ENCODE results near the gene APBB2. TPM values are rescaled to one million over a fixed set of nuclear protein-coding genes. Genes with fewer than 3 reads are reported as not detected.
"Not testable (repeated sequence)": the region's sequence is repeated elsewhere in the genome, so short reads cannot be mapped to it uniquely, and the experiment has no call there.

The APBB2 gene
- total and polyA plus RNA-seq, 8 donors, result 4.7 to 55.4 (median 23.1) TPM

DNA sequence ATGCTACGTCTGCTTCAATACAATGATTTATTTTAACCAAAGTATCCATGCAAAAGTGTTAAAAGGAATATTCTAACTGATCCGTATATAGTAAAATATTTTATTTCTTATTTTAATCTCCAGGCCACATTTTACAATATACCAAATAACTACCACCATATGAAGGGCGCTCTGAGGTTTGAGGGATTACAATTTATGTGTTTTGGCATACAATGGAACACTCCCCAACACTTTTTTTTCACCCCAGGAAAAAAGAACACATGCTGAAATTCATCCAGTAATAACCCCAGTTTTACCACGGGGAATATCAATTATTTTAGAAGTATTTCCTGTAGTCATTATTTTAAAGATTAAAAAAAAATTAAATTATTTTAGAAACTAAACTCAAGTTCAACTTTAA is 65.4 kb downstream of the APBB2 start:
- Histone ChIP-seq H3K36me3 (no peaks in the 10 kb centered on the region), H3K27ac (no peak overlapping the region), H3K4me3 (no peak overlapping the region), H3K27me3 (no peaks in the 10 kb centered on the region), H3K9me3 (no peaks in the 10 kb centered on the region), H3K4me1 (peaks cover 37 to 56% (median 47%) of the 10 kb centered on the region in 4 donors)
- DNase-seq, result no peak
- WGBS, 5 donors, result 86 to 92% (median 88%) methylated on average over 4 of the region's 4 CpGs
- intact Hi-C loops (cut with DNase I; ENCODE audit: low total_unique reads), result loop anchor here (10.0 kb wide), 1 partner anchor 56 kb away; no protein-coding TSS in a partner anchor
- no peak for TF ChIP-seq EP300 (IDR thresholded peaks at IDR 0.05)

DNA sequence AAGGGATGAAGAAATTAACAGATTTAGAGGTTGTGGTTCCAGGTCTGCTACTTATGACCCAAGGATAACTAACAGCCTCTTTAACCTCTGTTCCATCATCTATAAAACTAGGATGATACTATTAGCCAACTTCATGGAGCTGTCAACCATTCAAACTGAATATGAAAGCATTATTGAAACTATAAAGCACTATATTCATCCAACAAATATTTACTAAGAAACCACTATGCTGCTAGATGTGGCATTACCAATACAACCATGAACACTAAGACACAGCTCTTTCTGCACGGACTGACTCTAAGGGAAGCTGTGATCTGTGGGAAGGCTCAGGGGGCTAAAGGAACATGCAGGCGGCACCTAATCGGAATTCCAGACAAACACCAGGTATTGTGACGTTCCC is 66.0 kb downstream of the APBB2 start:
- H3K4me1 ChIP-seq, result peaks cover 40 to 56% (median 49%) of the 10 kb centered on the region in 4 donors
- TF ChIP-seq, protein P1, sequence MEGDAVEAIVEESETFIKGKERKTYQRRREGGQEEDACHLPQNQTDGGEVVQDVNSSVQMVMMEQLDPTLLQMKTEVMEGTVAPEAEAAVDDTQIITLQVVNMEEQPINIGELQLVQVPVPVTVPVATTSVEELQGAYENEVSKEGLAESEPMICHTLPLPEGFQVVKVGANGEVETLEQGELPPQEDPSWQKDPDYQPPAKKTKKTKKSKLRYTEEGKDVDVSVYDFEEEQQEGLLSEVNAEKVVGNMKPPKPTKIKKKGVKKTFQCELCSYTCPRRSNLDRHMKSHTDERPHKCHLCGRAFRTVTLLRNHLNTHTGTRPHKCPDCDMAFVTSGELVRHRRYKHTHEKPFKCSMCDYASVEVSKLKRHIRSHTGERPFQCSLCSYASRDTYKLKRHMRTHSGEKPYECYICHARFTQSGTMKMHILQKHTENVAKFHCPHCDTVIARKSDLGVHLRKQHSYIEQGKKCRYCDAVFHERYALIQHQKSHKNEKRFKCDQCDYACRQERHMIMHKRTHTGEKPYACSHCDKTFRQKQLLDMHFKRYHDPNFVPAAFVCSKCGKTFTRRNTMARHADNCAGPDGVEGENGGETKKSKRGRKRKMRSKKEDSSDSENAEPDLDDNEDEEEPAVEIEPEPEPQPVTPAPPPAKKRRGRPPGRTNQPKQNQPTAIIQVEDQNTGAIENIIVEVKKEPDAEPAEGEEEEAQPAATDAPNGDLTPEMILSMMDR (IDR thresholded peaks at IDR 0.05), result no peak
- no peak for TF ChIP-seq EP300 (IDR thresholded peaks at IDR 0.05)
- TF ChIP-seq POLR2AphosphoS5 (IDR thresholded peaks at IDR 0.05), result no peak
- TF ChIP-seq POLR2A (IDR thresholded peaks at IDR 0.05), result no peak
- H3K27me3 ChIP-seq, result no peaks in the 10 kb centered on the region
- H3K27ac ChIP-seq, result no peak overlapping the region
- H3K36me3 ChIP-seq, result no peaks in the 10 kb centered on the region
- H3K4me3 ChIP-seq, result no peak overlapping the region
- no peaks in the 10 kb centered on the region for H3K9me3 ChIP-seq
- DNase-seq, result no peak
- 65 to 89% (median 88%) methylated on average over 4 of the region's 4 CpGs for WGBS, 5 donors
- intact Hi-C loops (cut with DNase I; ENCODE audit: low total_unique reads), result loop anchor here (10.0 kb wide), 1 partner anchor 57 kb away; no protein-coding TSS in a partner anchor

DNA sequence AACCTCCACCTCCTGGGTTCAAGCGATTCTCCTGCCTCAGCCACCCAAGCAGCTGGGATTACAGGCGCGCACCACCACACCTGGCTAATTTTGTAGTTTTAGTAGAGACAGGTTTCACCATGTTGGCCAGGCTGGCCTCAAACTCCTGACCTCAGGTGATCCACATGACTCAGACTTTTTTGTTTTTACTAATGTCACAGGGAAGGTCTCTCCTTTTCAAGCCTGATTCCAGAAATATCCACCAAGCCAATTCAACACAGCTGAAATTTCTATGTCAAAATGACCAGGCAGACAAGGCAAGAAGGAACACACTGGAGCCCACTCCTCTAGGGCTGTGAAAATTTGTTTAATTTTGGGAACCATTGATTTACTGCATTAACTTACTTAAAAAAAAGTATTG is 66.8 kb downstream of the APBB2 start:
- DNase-seq, H3K4me3 ChIP-seq, H3K9me3 ChIP-seq, H3K36me3 ChIP-seq, H3K27me3 ChIP-seq: not testable (repeated sequence)
- peak overlapping the region in 4 of 5 donors; percentile 74 to 85 (median 82) for H3K27ac ChIP-seq
- intact Hi-C loops (cut with DNase I; ENCODE audit: low total_unique reads), result loop anchor here (10.0 kb wide), 1 partner anchor 57 kb away; no protein-coding TSS in a partner anchor
- WGBS, 5 donors, result 90 to 98% (median 96%) methylated on average over 3 of the region's 3 CpGs
- H3K4me1 ChIP-seq, result peaks cover 46 to 61% (median 54%) of the 10 kb centered on the region in 4 donors

DNA sequence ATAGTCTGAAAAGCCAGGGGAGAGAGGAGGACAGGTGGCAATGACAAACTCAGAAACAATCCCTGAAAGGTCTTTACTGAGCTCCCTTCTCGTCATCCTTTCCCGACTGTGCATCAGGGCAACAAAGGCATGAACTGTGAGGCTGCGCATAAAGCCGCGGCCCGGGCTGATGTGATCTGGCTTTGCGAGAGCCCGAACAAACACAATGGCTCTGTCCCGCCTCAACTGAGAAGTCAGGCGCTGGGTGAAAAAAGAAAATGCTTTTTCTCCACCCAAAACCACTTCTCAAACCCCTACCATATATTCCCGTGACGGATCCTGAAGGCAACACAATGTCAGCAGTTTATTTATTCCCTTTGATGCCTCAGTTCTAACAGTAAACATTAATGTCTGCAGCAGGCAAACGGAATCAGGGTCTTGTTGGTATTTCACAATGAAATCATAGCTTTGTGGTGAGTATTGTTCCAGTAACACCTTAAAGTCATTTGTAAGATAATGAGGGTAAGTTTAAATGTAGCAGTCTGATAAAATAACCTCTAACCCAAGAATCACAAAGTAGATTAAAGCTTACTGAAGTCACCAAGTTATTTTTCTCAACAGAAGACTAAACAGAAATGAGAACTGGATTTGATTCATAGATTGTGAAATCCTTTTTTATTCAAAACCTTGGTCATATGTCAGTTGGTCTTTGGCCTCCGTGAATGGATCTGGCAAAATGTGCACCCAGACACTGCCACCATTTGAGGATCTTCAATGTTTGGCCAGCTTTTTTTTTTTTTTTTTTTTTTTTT is 67.4 kb downstream of the APBB2 start:
- Histone ChIP-seq H3K27ac (peak overlapping the region; percentile 61 to 85 (median 81)), H3K36me3 (no peaks in the 10 kb centered on the region), H3K9me3 (no peaks in the 10 kb centered on the region), H3K27me3 (no peaks in the 10 kb centered on the region), H3K4me1 (peaks cover 52 to 68% (median 61%) of the 10 kb centered on the region in 4 donors), H3K4me3 (peak overlapping the region in 2 of 4 donors; percentile 0 to 23)
- peak; percentile 53 to 68 for DNase-seq
- intact Hi-C loops (cut with DNase I; ENCODE audit: low total_unique reads), result loop anchor here (10.0 kb wide), 1 partner anchor 58 kb away; no protein-coding TSS in a partner anchor
- 21 to 53% (median 36%) methylated on average over 14 of the region's 14 CpGs for WGBS, 5 donors
- TF ChIP-seq, protein P1 (IDR thresholded peaks at IDR 0.05), result no peak
- peak in 1 of 3 donors; percentile 44 for TF ChIP-seq POLR2AphosphoS5 (IDR thresholded peaks at IDR 0.05)

DNA sequence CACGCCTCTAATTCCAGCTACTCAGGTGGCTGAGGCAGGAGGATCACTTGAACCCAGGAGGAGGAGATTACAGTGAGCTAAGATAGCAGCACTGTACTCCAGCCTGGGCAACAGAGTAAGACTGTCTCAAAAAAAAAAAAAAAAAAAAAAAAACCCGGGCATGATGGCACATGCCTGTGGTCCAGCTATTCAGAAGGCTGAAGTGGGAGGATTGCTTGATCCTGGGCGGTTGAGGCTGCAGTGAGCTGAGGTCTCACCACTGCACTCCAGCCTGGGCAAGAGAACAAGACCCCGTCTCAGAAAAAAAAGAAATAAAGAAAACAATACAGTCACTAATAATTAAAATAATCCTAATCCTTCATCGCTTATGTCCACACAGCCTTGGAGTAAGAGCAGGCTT is 68.1 kb downstream of the APBB2 start:
- intact Hi-C loops (cut with DNase I; ENCODE audit: low total_unique reads), result loop anchor here (10.0 kb wide), 1 partner anchor 59 kb away; no protein-coding TSS in a partner anchor
- 77 to 87% (median 84%) methylated on average over 5 of the region's 5 CpGs for WGBS, 5 donors
- Histone ChIP-seq H3K36me3 (no peaks in the 10 kb centered on the region), H3K27me3 (no peaks in the 10 kb centered on the region), H3K4me3 (peak overlapping the region in 1 of 4 donors; percentile 23), H3K27ac (peak overlapping the region in 4 of 5 donors; percentile 74 to 85 (median 82)), H3K9me3 (no peaks in the 10 kb centered on the region), H3K4me1 (peaks cover 57 to 73% (median 64%) of the 10 kb centered on the region in 4 donors)
- TF ChIP-seq POLR2AphosphoS5 (IDR thresholded peaks at IDR 0.05) (no peak), POLR2A (IDR thresholded peaks at IDR 0.05) (no peak)
- no peak for DNase-seq
